ENCODE results near the gene PGAP3. TPM values are rescaled to one million over a fixed set of nuclear protein-coding genes. Genes with fewer than 3 reads are reported as not detected.

The PGAP3 gene
- total and polyA plus RNA-seq, 2 of the 4 experiments (the other 2 are of a cell fraction) = 4.3 to 9.8 TPM

DNA sequence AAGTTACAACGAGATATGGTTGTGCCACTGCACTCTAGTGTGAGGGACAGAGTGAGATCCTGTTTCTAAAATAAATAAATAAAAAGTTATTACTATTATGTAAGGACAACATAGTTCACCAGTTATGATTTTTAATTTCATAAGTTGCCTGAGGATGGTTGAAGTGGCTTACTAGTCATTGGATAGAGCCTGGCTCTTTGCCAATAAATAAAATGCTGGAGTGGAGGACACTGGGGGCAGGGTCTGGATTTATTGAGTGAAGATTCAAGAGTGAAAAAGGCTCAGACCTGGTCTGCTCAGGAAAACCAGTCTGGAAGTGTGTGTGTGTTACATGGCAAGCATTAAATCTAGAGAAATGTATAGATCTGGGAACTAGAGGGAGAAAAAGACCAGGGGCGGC lies 48.8 kb downstream of the PGAP3 start:
- CTCF ChIA-PET = interaction anchor here (2.9 kb wide), 1 partner anchor 17 kb away, joined by 11 read pairs; no protein-coding TSS in a partner anchor
- Histone ChIP-seq H3K18ac (ENCODE audit: low read depth, low read length) (no peak overlapping the region), H3K14ac (replicated peaks; ENCODE audit: low read depth, low read length) (no peak overlapping the region), H2AK5ac (ENCODE audit: low read depth, low read length) (no peak overlapping the region), H2BK5ac (ENCODE audit: low read depth, low read length, poor library complexity, severe bottlenecking) (no peak overlapping the region), H2AFZ (replicated peaks; ENCODE audit: low read length, poor library complexity) (no peak overlapping the region), H2BK20ac (ENCODE audit: low read depth, low read length) (no peak overlapping the region), H2BK15ac (ENCODE audit: low read depth, low read length) (no peak overlapping the region), H2AK9ac (replicated peaks; ENCODE audit: low read depth, low read length, poor library complexity) (no peak overlapping the region), H3K27ac (ENCODE audit: insufficient read depth, low read length) (no peak overlapping the region), H3K4me2 (ENCODE audit: low read depth, low read length) (no peak overlapping the region), H3K23ac (ENCODE audit: low read depth, low read length) (no peak overlapping the region), H3K36me3 (ENCODE audit: control insufficient read depth, insufficient read depth, low read length) (no peaks in the 10 kb centered on the region), H4K8ac (ENCODE audit: low read depth in 2 of 2, low read length in 2 of 2) (no peak overlapping the region), H4K5ac (ENCODE audit: low read depth, low read length) (no peak overlapping the region), H3K4me3 (ENCODE audit: insufficient read depth, low read depth, low read length) (no peak overlapping the region), H3K79me1 (ENCODE audit: low read depth in 1 of 2, low read length in 2 of 2) (peaks cover 32 to 78% of the 10 kb centered on the region in 2 experiments), H2BK120ac (ENCODE audit: low read depth, low read length) (no peak overlapping the region), H3K4ac (ENCODE audit: low read depth, low read length) (no peak overlapping the region), H3K9me3 (ENCODE audit: control insufficient read depth, insufficient read depth, low read length) (no peaks in the 10 kb centered on the region), H4K20me1 (ENCODE audit: insufficient read depth, low read length) (peaks cover 39% of the 10 kb centered on the region), H3K9me1 (ENCODE audit: insufficient read depth, low read length) (peaks cover 46% of the 10 kb centered on the region), H3K9ac (ENCODE audit: low read depth, low read length) (no peak overlapping the region), H3K27me3 (ENCODE audit: control insufficient read depth, insufficient read depth, low read length) (no peaks in the 10 kb centered on the region), H3K4me1 (ENCODE audit: control insufficient read depth, insufficient read depth, low read length) (peaks cover 28% of the 10 kb centered on the region), H3K56ac (ENCODE audit: extremely low read depth, insufficient read depth, low read length) (no peak overlapping the region), H4K91ac (ENCODE audit: insufficient read depth, low read depth, low read length) (no peak overlapping the region)
- no peak for TF ChIP-seq RFX5 (IDR thresholded peaks at IDR 0.05; ENCODE audit: low read depth, low read length)
- TF ChIP-seq CHD1 (IDR thresholded peaks at IDR 0.05; ENCODE audit: low read depth, low read length) = no peak
- TF ChIP-seq FOS (IDR thresholded peaks at IDR 0.05; ENCODE audit: low read depth, low read length) = no peak
- TF ChIP-seq ELK1 (IDR thresholded peaks at IDR 0.05; ENCODE audit: borderline replicate concordance, low read depth, low read length) = no peak
- no peak for TF ChIP-seq RAD21 (IDR thresholded peaks at IDR 0.05; ENCODE audit: low read length)
- no peak for TF ChIP-seq RCOR1 (IDR thresholded peaks at IDR 0.05; ENCODE audit: insufficient replicate concordance, low read length)
- no peak for TF ChIP-seq MAFK (IDR thresholded peaks at IDR 0.05; ENCODE audit: low read depth, low read length)
- TF ChIP-seq MXI1 (IDR thresholded peaks at IDR 0.05; ENCODE audit: borderline replicate concordance, low read depth, low read length) = no peak
- no peak for TF ChIP-seq SMC3 (IDR thresholded peaks at IDR 0.05; ENCODE audit: low read depth, low read length)
- no peak for TF ChIP-seq MAZ (IDR thresholded peaks at IDR 0.05; ENCODE audit: borderline replicate concordance, low read depth, low read length)
- TF ChIP-seq POLR2A (IDR thresholded peaks at IDR 0.05; ENCODE audit: low read depth, low read length) = no peak
- TF ChIP-seq, protein P1, sequence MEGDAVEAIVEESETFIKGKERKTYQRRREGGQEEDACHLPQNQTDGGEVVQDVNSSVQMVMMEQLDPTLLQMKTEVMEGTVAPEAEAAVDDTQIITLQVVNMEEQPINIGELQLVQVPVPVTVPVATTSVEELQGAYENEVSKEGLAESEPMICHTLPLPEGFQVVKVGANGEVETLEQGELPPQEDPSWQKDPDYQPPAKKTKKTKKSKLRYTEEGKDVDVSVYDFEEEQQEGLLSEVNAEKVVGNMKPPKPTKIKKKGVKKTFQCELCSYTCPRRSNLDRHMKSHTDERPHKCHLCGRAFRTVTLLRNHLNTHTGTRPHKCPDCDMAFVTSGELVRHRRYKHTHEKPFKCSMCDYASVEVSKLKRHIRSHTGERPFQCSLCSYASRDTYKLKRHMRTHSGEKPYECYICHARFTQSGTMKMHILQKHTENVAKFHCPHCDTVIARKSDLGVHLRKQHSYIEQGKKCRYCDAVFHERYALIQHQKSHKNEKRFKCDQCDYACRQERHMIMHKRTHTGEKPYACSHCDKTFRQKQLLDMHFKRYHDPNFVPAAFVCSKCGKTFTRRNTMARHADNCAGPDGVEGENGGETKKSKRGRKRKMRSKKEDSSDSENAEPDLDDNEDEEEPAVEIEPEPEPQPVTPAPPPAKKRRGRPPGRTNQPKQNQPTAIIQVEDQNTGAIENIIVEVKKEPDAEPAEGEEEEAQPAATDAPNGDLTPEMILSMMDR (conservative IDR thresholded peaks at IDR 0.05; ENCODE audit: low read depth, low read length) = no peak
- TF ChIP-seq USF2 (IDR thresholded peaks at IDR 0.05; ENCODE audit: low read depth, low read length) = no peak
- TF ChIP-seq CEBPB (IDR thresholded peaks at IDR 0.05; ENCODE audit: low read depth, low read length) = no peak
- TF ChIP-seq BHLHE40 (IDR thresholded peaks at IDR 0.05; ENCODE audit: low read depth, low read length) = no peak
- TF ChIP-seq NFE2L2 (IDR thresholded peaks at IDR 0.05; ENCODE audit: low read depth, low read length) = no peak
- POLR2A ChIA-PET (ENCODE audit: unreplicated experiment) = no interaction called here
- no peak for DNase-seq
- 89% methylated on average over 1 of the region's 2 CpGs; no CpG with 5 or more reads in 1 of the 2 experiments for WGBS, 2 experiments (ENCODE audit: extremely low coverage in 2 of 2, insufficient read length in 1 of 2)
- in situ Hi-C loops (cut with MboI; ENCODE audit: low sequenced_read_pairs) (no loop called here), intact Hi-C loops (cut with micrococcal nuclease) (no loop called here), dilution Hi-C loops (cut with HindIII; ENCODE audit: low sequenced_read_pairs, unreplicated experiment) (no loop called here)
- no TSS peak for BruUV-seq (replicated peaks)
- ATAC-seq (ENCODE audit: low read depth) = no peak

Measured in IMR-90 (cell line).